Measurements from ENCODE around the gene NRIP1. TPM values are rescaled to one million over a fixed set of nuclear protein-coding genes. Genes with fewer than 3 reads are reported as not detected.

The NRIP1 gene
- total and polyA plus RNA-seq, 2 of the 8 experiments (the other 6 are each of a cell fraction or from before 2014, with no cell fraction given) = 1.5 to 9.3 TPM

GRCh38 chr21:14959343-14959742 lies 105.5 kb downstream of the NRIP1 start (continued):
- TF ChIP-seq GTF2F1 (IDR thresholded peaks at IDR 0.05; ENCODE audit: borderline replicate concordance, low read depth, low read length) (no peak), TCF12 (IDR thresholded peaks at IDR 0.05; ENCODE audit: low read depth, low read length) (no peak), NANOG (IDR thresholded peaks at IDR 0.05; ENCODE audit: insufficient read depth, low read depth, low read length, poor library complexity, severe bottlenecking) (no peak), TAF7 (optimal IDR thresholded peaks at IDR 0.05; ENCODE audit: borderline replicate concordance, low read depth, low read length) (no peak), SIX5 (IDR thresholded peaks at IDR 0.05; ENCODE audit: low read depth, low read length) (no peak)
